Epithelial cell of proximal tubule (primary cell): ENCODE results near the gene SLC25A14. TPM values are rescaled to one million over a fixed set of nuclear protein-coding genes. Genes with fewer than 3 reads are reported as not detected.
"Not testable (repeated sequence)": the region's sequence is repeated elsewhere in the genome, so short reads cannot be mapped to it uniquely, and the experiment has no call there.

Experiments used
- DNase-seq: peaks from one replicate; pipeline ENCODE4 v3.0.0-alpha.2; 2011; ENCODE audit warnings: low read depth
- H3K4me3 ChIP-seq: 2 replicates; pipeline ENCODE4 v1.5.1; 2011; ENCODE audit warnings: low read depth, mild to moderate bottlenecking, low read length
- CTCF ChIP-seq: conservative IDR thresholded peaks from 2 replicates; pipeline ENCODE4 v1.5.1; 2012; ENCODE audit warnings: low read depth, mild to moderate bottlenecking, low read length
- total RNA-seq: library from RNA; depleted of rRNA; stranded (reverse); fragments of >200 nt; gene quantifications from 2 replicates; pipeline ENCODE4 v1.2.3, GENCODE V29; 2015

Gene SLC25A14
- total RNA-seq, 1 donor from 2014 or later, result 15.9 TPM

- no peak overlapping the region for H3K4me3 ChIP-seq
- TF ChIP-seq CTCF, result no peak
- no peak for DNase-seq
Observed at GRCh38 chrX:130336531-130336930, 3.2 kb upstream of the SLC25A14 start.

GRCh38 chrX:130338869-130339268, 850 bp upstream of the SLC25A14 start:
- H3K4me3 ChIP-seq, result peak overlapping the region; percentile 79
- DNase-seq, result not testable (repeated sequence)

- no peak for TF ChIP-seq CTCF
- DNase-seq, result no peak
- peak overlapping the region; percentile 79 for H3K4me3 ChIP-seq
Observed at GRCh38 chrX:130340271-130340670, 552 bp downstream of the SLC25A14 start.

GRCh38 chrX:130343411-130343810, 3.7 kb downstream of the SLC25A14 start:
- TF ChIP-seq CTCF, result no peak
- H3K4me3 ChIP-seq, result no peak overlapping the region
- DNase-seq, result no peak

- H3K4me3 ChIP-seq, result no peak overlapping the region
- TF ChIP-seq CTCF, result no peak
- no peak for DNase-seq
Observed at GRCh38 chrX:130347321-130347720, 7.6 kb downstream of the SLC25A14 start.

- no peak overlapping the region for H3K4me3 ChIP-seq
- no peak for DNase-seq
- TF ChIP-seq CTCF, result no peak
Observed at GRCh38 chrX:130351567-130351966, 11.8 kb downstream of the SLC25A14 start.

- not testable (repeated sequence) for H3K4me3 ChIP-seq, DNase-seq
Observed at GRCh38 chrX:130352050-130352449, 12.3 kb downstream of the SLC25A14 start.

GRCh38 chrX:130376077-130376476, 36.4 kb downstream of the SLC25A14 start:
- no peak overlapping the region for H3K4me3 ChIP-seq
- no peak for DNase-seq
- TF ChIP-seq CTCF, result no peak
